GM12874 (cell line): Measurements from ENCODE around the gene SLC22A17.

Source experiments
- TF ChIP-seq, protein P1 (sequence below): IDR thresholded peaks from 2 replicates; pipeline ENCODE4 v1.5.1; 2011; ENCODE audit warnings: low read depth, mild to moderate bottlenecking, control low read depth, low read length, moderate library complexity; ENCODE audit not compliant: insufficient read depth

Gene SLC22A17

DNA sequence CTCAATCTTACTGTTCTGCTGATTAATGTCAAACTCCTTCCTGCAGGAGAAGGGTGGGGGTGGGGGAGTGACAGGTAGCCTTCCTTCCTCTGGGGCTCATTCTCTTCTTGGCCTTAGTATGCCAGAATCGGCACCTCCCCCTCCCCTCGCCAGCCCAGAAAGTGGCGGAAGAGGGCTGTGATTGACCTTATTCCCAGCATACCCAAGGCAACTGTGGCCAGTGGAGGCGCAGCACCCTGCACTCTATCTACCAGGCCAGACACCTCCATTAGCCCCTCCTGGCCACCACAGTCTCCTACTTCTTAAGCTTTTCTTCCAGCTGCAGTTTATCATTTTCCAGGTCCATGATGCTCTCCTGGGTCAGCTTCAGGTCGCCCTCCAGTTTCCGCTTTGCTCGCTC, 39.9 kb upstream of the SLC22A17 start:
- TF ChIP-seq, protein P1, sequence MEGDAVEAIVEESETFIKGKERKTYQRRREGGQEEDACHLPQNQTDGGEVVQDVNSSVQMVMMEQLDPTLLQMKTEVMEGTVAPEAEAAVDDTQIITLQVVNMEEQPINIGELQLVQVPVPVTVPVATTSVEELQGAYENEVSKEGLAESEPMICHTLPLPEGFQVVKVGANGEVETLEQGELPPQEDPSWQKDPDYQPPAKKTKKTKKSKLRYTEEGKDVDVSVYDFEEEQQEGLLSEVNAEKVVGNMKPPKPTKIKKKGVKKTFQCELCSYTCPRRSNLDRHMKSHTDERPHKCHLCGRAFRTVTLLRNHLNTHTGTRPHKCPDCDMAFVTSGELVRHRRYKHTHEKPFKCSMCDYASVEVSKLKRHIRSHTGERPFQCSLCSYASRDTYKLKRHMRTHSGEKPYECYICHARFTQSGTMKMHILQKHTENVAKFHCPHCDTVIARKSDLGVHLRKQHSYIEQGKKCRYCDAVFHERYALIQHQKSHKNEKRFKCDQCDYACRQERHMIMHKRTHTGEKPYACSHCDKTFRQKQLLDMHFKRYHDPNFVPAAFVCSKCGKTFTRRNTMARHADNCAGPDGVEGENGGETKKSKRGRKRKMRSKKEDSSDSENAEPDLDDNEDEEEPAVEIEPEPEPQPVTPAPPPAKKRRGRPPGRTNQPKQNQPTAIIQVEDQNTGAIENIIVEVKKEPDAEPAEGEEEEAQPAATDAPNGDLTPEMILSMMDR: no peak

DNA sequence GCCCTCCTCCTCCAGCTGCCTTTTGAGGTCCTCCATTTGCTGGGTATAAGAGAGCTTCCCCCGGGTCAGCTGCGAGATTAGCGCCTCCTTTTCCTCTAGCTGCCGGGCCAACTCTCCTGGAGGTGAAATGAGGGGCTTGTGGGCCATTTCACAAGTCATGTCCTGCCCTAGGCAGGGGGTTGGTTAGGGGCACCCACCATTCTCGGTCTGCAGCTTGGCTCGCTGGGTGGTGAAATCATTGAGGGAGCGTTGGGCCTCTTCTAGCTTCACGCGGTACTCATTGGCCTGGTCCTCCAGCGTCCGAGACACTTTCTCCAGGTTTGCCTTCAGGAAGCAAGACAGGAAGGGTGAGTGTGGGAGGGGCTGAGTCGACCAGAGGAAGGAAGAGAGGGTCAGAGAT, 36.7 kb upstream of the SLC22A17 start:
- TF ChIP-seq, protein P1: no peak

DNA sequence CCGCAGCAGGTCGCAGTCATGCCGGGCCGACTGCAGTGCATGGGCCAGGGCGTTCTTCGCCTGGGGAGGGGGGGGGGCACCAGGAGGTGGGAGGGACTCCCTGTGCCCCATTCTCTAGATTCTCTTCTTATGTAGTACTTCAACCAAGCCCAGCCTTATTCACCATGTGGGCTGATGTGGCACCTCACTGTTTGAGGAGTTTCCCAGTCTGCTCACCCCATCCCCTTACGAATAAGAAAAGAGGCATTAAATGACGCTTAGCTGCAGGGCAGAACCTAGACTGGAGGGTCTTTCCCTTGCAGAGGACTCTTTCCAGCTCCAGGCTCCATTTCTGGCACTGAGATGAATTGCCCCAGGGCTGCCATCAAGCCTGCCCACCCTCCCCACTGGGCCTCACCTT, 36.3 kb upstream of the SLC22A17 start:
- TF ChIP-seq, protein P1: no peak

DNA sequence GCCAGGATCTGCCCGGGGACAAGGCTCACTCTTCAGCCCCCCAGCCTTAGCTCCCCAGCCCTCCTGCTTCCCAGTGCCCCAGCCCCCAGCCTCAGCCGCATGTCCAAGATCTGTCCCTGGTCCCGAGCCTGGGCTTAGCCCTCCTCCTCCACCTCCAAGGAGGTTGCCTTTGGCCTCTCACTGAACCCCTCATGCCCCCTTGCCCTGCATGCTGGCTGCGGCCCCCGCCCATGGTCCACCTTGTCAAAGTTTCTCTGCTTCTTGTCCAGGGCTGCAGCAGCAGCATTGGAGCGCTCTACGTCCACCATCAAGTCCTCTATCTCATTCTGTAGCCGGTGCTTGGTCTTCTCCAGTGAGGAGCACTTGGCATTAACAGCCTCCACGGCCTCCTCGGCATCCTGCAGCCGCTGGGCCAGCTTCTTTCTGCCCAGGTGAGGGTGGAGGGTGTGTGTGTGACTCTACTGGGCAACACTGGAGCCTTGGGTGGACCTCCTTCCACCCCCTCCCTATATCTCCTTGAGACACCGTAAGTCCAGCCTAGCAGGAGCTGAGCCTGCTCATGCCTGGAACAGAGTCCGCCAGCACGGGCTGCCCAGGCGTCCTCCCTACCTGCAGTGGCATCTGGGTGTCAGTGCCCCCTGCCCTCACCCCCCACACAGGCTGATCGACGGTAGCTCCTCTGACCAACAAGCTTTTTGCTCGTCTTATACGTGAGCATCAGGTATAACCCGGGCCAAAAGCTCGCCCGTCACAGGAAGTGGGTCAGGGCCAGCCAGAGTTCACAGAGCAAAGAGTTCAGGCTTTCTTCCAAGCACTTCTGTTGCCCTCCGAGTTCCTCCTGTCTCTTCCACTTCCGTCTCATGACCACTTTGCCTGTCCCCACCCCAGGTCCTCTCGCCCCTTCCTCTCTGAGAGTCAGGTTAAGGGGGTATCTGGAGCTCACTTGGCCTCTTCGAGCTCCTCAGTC, 35.5 kb upstream of the SLC22A17 start:
- TF ChIP-seq, protein P1: no peak

DNA sequence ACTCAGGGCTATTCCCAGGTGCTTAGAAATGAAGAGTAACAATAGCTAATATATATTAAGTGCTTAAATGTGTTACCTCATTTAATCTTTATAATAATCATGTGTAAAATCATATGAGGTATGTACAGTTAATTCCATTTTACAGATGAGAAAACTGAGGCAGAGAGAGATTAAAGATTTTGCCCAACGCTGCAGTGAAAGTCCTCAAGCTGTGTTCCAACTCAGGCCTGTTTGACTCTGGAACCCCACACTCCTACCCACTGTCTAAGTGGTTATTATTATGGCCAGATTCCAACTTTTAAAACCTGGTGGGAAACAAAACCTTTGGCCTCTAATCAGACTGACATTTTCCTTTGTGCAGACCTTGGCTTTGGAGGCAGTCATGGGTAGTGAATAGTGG, 34.3 kb upstream of the SLC22A17 start:
- TF ChIP-seq, protein P1: no peak

DNA sequence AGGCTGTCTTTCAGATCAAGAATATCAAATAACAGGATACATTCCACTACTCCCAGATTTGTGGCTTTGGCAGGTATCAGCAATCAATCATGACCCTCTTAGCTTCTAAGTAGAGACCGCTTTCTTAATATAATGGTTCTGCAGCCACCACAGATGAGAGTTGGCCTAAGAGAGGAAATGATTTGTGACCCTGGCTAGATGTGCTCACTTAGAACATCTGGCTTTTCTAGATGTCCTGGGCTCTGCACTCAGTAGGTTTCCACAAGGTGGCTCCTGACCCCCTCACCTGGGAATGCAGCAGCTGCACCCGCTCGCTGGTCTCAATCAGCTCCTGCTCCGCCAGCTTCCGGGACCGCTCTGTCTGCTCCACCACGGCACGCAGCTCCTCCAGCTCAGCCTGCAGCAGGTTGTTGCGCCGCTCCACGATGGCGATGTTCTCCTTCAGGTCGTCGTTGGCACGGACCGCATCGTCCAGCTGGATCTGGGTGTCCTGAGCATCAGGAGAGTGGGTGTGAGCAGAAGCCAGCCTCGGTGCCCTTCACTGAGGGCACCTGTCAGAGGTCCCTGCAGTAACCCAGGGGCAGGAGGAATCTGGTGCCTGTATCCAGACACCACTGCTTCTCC, 33.1 kb upstream of the SLC22A17 start:
- TF ChIP-seq, protein P1: no peak

DNA sequence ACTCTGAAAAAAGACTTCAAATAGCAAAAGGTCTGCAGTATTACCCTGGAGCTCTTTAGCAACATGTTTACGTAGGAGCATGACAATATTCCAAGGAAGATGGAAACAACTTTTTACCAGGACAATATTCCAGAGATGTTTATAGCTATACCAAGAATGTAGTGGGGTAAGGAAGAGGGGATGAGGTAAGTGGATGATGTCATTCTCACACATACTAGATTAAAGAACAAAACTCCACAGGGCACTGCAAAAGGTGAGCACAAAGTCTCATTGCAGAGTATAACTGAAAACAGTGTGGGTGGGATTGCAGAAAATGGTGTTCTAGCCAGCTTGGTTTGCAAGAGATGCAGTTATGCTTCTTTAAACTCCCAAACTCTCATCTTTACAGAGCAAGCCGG, 32.6 kb upstream of the SLC22A17 start:
- TF ChIP-seq, protein P1: no peak
